DMS114 treated with DMSO at 0.1 percent for 48 hours (cell line): ENCODE data around the gene TRABD2B.

Experiments used
- DNase-seq: peaks from one replicate; lab custom pipeline; 2025; ENCODE audit not compliant: unreplicated experiment; lab: John Stamatoyannopoulos, UW

The TRABD2B gene

GRCh38 chr1:47855230-47855629 is 142.0 kb downstream of the TRABD2B start:
- DNase-seq: no peak

- DNase-seq: no peak
Measured at GRCh38 chr1:47854552-47855144, 142.5 kb downstream of the TRABD2B start.

- no peak for DNase-seq
Measured at GRCh38 chr1:47853852-47854251, 143.3 kb downstream of the TRABD2B start.

GRCh38 chr1:47853059-47853458 is 144.1 kb downstream of the TRABD2B start:
- no peak for DNase-seq

GRCh38 chr1:47852006-47852718 is 145.0 kb downstream of the TRABD2B start:
- no peak for DNase-seq

- DNase-seq: no peak
Measured at GRCh38 chr1:47850451-47850850, 146.7 kb downstream of the TRABD2B start.

- no peak for DNase-seq
Measured at GRCh38 chr1:47849591-47850261, 147.5 kb downstream of the TRABD2B start.

- no peak for DNase-seq
Measured at GRCh38 chr1:47849005-47849521, 148.1 kb downstream of the TRABD2B start.

GRCh38 chr1:47847763-47848162 is 149.4 kb downstream of the TRABD2B start:
- no peak for DNase-seq

- no peak for DNase-seq
Measured at GRCh38 chr1:47844558-47844955, 152.6 kb downstream of the TRABD2B start.

GRCh38 chr1:47843781-47844557 is 153.2 kb downstream of the TRABD2B start:
- DNase-seq: no peak

- no peak for DNase-seq
Measured at GRCh38 chr1:47843059-47843458, 154.1 kb downstream of the TRABD2B start.

- no peak for DNase-seq
Measured at GRCh38 chr1:47842228-47842919, 154.8 kb downstream of the TRABD2B start.

- DNase-seq: no peak
Measured at GRCh38 chr1:47841356-47841755, 155.8 kb downstream of the TRABD2B start.

- DNase-seq: no peak
Measured at GRCh38 chr1:47840393-47841190, 156.6 kb downstream of the TRABD2B start.

- no peak for DNase-seq
Measured at GRCh38 chr1:47839433-47839760, 157.8 kb downstream of the TRABD2B start.

- DNase-seq: no peak
Measured at GRCh38 chr1:47838562-47839432, 158.4 kb downstream of the TRABD2B start.

GRCh38 chr1:47837866-47838561 is 159.2 kb downstream of the TRABD2B start:
- DNase-seq: no peak
